Endothelial cell of umbilical vein (primary cell): ENCODE results near the gene CDRT15. TPM values are rescaled to one million over a fixed set of nuclear protein-coding genes. Genes with fewer than 3 reads are reported as not detected.

Source experiments
- BruUV-seq: library from RNA; stranded (reverse); fragments of 400-500 nt; replicated peaks from 2 replicates; lab custom pipeline; 2021; lab: Mats Ljungman, UMichigan
- CTCF ChIA-PET: fragments of 300-600, 350-600 bp; sonication (Branson Sonifier 250); formaldehyde crosslinking; loops from one replicate; lab custom pipeline; 2021; ENCODE audit warnings: antibody characterized with exemption, inconsistent platforms; lab: Charles Lee
- POLR2A ChIA-PET: fragments of 300-600, 350-600 bp; sonication (Branson Sonifier 250); formaldehyde crosslinking; loops from one replicate; lab custom pipeline; 2021; ENCODE audit warnings: antibody characterized with exemption, inconsistent platforms; lab: Charles Lee
- DNase-seq: peaks from one replicate; pipeline ENCODE4 v3.0.0-alpha.2; 2011; ENCODE audit warnings: low read depth, low spot score
- FAIRE-seq: peaks from 2 replicates; lab custom pipeline; 2011; peaks lifted over from hg19 to GRCh38; lab: Jason Lieb, UNC
- H2AFZ ChIP-seq: 2 replicates; pipeline ENCODE4 v1.6.0; 2012; ENCODE audit warnings: low read depth, low read length, control low read depth, inconsistent platforms
- H3K27ac ChIP-seq: 2 replicates; pipeline ENCODE4 v1.5.1; 2011; ENCODE audit warnings: low read depth, mild to moderate bottlenecking, control low read depth, low read length, moderate library complexity; ENCODE audit not compliant: insufficient read depth
- H3K27me3 ChIP-seq, 2 experiments: 2 replicates each; pipeline versions ENCODE4 v1.6.0 to v1.6.1; 2011; ENCODE audit warnings: low read length in 2 of 2, mixed read lengths in 1 of 2; ENCODE audit not compliant: control insufficient read depth in 2 of 2, insufficient read depth in 2 of 2
- H3K36me3 ChIP-seq, 2 experiments: 2 replicates in 1 of 2; 3 replicates in 1 of 2; pipeline ENCODE4 v1.5.1; 2011; ENCODE audit warnings: low read length in 2 of 2, mild to moderate bottlenecking in 1 of 2, moderate library complexity in 1 of 2; ENCODE audit not compliant: control insufficient read depth in 2 of 2, insufficient read depth in 2 of 2; ENCODE audit errors: extremely low read depth in 1 of 2
- H3K4me1 ChIP-seq: 3 replicates; pipeline ENCODE4 v1.5.1; 2011; ENCODE audit warnings: mild to moderate bottlenecking, low read length; ENCODE audit not compliant: control insufficient read depth, insufficient read depth; ENCODE audit errors: extremely low read depth
- H3K4me2 ChIP-seq: 2 replicates; pipeline ENCODE4 v1.6.1; 2011; ENCODE audit warnings: low read length, control low read depth, mixed read lengths; ENCODE audit not compliant: insufficient read depth
- H3K4me3 ChIP-seq, 3 experiments: fragments of 200-600 bp in 1 of 3; sonication (generic), shearing (Covaris generic) in 1 of 3; replicated peaks in 1 of 3; 2 replicates each; pipeline ENCODE4 v1.5.1; 2011 to 2016; ENCODE audit warnings: control low read depth in 3 of 3, low read length in 3 of 3, mild to moderate bottlenecking in 2 of 3, inconsistent platforms in 1 of 3, low read depth in 1 of 3, moderate library complexity in 1 of 3; ENCODE audit not compliant: insufficient read depth in 1 of 3
- H3K79me2 ChIP-seq: 2 replicates; pipeline ENCODE4 v1.6.0; 2012; ENCODE audit warnings: low read length, inconsistent platforms; ENCODE audit not compliant: control insufficient read depth, insufficient read depth
- H3K9ac ChIP-seq: replicated peaks from 2 replicates; pipeline ENCODE3; 2011; ENCODE audit warnings: low read length, control low read depth; ENCODE audit not compliant: insufficient read depth; ENCODE audit errors: extremely low read depth
- H3K9me1 ChIP-seq: replicated peaks from 3 replicates; pipeline ENCODE4 v1.6.0; 2011; ENCODE audit warnings: mild to moderate bottlenecking, low read length; ENCODE audit not compliant: control insufficient read depth, insufficient read depth; ENCODE audit errors: extremely low read depth
- H3K9me3 ChIP-seq: replicated peaks from 2 replicates; pipeline ENCODE4 v1.5.1; 2012; ENCODE audit warnings: low read length, inconsistent platforms; ENCODE audit not compliant: control insufficient read depth, insufficient read depth
- H4K20me1 ChIP-seq: replicated peaks from 2 replicates; pipeline ENCODE3; 2011; ENCODE audit warnings: mild to moderate bottlenecking, low read length; ENCODE audit not compliant: control insufficient read depth, insufficient read depth; ENCODE audit errors: extremely low read depth
- CTCF ChIP-seq, 2 donors: IDR thresholded peaks; 1 replicate in 1 of 2; 2 replicates in 1 of 2; pipeline ENCODE4 v1.5.1; 2011; ENCODE audit warnings: low read length in 2 of 2, mild to moderate bottlenecking in 2 of 2, moderate library complexity in 2 of 2, control low read depth in 1 of 2, inconsistent platforms in 1 of 2, low read depth in 1 of 2; ENCODE audit not compliant: insufficient read depth in 1 of 2; ENCODE audit errors: extremely low read depth in 1 of 2
- EZH2 ChIP-seq: IDR thresholded peaks from 2 replicates; pipeline ENCODE4 v1.6.1; 2012; ENCODE audit warnings: borderline replicate concordance, low read depth, mild to moderate bottlenecking, moderate library complexity, low read length, inconsistent platforms; ENCODE audit not compliant: severe bottlenecking
- FOS ChIP-seq: IDR thresholded peaks from 2 replicates; pipeline ENCODE4 v1.6.1; 2011; ENCODE audit warnings: mild to moderate bottlenecking, low read length, moderate library complexity, borderline replicate concordance; ENCODE audit not compliant: insufficient read depth
- GATA2 ChIP-seq: IDR thresholded peaks from 2 replicates; pipeline ENCODE4 v1.7.0; 2011; ENCODE audit warnings: low read depth, mild to moderate bottlenecking, moderate library complexity, mixed read lengths, low read length; ENCODE audit not compliant: insufficient read length, insufficient read depth
- JUN ChIP-seq: IDR thresholded peaks from 2 replicates; pipeline ENCODE4 v1.6.1; 2011; ENCODE audit warnings: borderline replicate concordance, low read depth; ENCODE audit not compliant: insufficient read length, insufficient read depth
- MAX ChIP-seq: IDR thresholded peaks from 2 replicates; pipeline ENCODE4 v1.6.1; 2011; ENCODE audit not compliant: insufficient read depth, insufficient read length
- MYC ChIP-seq: IDR thresholded peaks from one replicate; pipeline ENCODE4 v1.6.1; 2011; ENCODE audit warnings: mild to moderate bottlenecking, low read depth, low read length
- POLR2A ChIP-seq: IDR thresholded peaks from 2 replicates; pipeline ENCODE4 v1.6.1; 2012; ENCODE audit warnings: low read depth, mild to moderate bottlenecking, control low read depth, low read length
- POLR2AphosphoS5 ChIP-seq: IDR thresholded peaks from 2 replicates; pipeline ENCODE4 v1.6.1; 2012; ENCODE audit warnings: low read depth, mild to moderate bottlenecking, control low read depth, low read length, moderate library complexity; ENCODE audit not compliant: insufficient read depth
- dilution Hi-C: fragments of 300-500 bp; cut with MboI; formaldehyde crosslinking; loops from one replicate; pipeline ENCODE4 v1.15.0; 2019; ENCODE audit warnings: low sequenced_read_pairs; ENCODE audit not compliant: extremely low pct_ligation_motif_present
- intact Hi-C: fragments of 100-400 bp; cut with micrococcal nuclease; formaldehyde crosslinking; loops from one replicate; pipeline ENCODE4 v1.10.0; 2022
- polyA plus RNA-seq, 4 experiments: library from polyadenylated mRNA; depleted of rRNA in 3 of 4; stranded (reverse) in 3 of 4; unstranded in 1 of 4; fragments of >200 nt; gene quantifications; 2 replicates each; pipeline versions ENCODE4 v1.2.1 to v1.2.3, GENCODE V29; 2011 to 2012; ENCODE audit warnings: missing spikeins in 1 of 4
- total RNA-seq: library from RNA; stranded (reverse); gene quantifications from 2 replicates; pipeline ENCODE4 v1.2.3, GENCODE V29; 2021

The CDRT15 gene
- total and polyA plus RNA-seq, 2 donors (not counting 3 experiments of a cell fraction or from before 2014, with no cell fraction given): not detected

DNA sequence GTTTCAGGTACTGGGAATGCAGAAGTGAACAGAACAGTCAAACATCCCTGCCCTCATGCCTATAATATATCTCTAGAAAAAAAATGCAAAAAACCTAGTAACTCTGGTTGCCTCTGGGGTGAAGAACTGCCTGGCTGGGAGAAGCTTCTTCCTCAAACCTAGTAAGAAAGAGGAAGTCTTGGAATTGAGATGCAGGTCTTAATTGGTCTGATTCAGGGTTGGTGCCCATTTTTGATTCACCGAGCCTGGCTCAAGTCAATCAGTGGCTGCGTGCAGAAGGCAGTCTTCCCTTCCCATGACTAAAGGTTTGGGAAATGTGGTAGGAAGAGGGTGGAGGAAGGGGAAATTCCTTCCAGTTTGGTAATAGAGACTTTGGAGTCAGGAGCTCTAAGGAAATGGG, 22.4 kb downstream of the CDRT15 start:
- H3K9me1 ChIP-seq: no peaks in the 10 kb centered on the region
- H4K20me1 ChIP-seq: no peaks in the 10 kb centered on the region
- no peak overlapping the region for H3K4me3 ChIP-seq
- no TSS peak for BruUV-seq
- H3K79me2 ChIP-seq: no peaks in the 10 kb centered on the region
- H3K27me3 ChIP-seq: no peaks in the 10 kb centered on the region
- TF ChIP-seq FOS (no peak), MAX (no peak), MYC (no peak), POLR2AphosphoS5 (no peak), EZH2 (no peak), POLR2A (no peak), GATA2 (no peak), JUN (no peak), CTCF (IDR thresholded peaks at IDR 0.05; ENCODE audit: extremely low read depth in 1 of 2, insufficient read depth in 1 of 2, low read depth in 1 of 2, low read length in 2 of 2) (no peak)
- no peak overlapping the region for H3K4me2 ChIP-seq
- DNase-seq: no peak
- H3K36me3 ChIP-seq: no peaks in the 10 kb centered on the region
- POLR2A ChIA-PET: no interaction called here
- no peaks in the 10 kb centered on the region for H3K4me1 ChIP-seq
- dilution Hi-C loops (no loop called here), intact Hi-C loops (no loop called here)
- H2AFZ ChIP-seq: no peak overlapping the region
- CTCF ChIA-PET: interaction anchor here (1.1 kb wide), 1 partner anchor 103 kb away, joined by 3 read pairs; no protein-coding TSS in a partner anchor
- H3K9me3 ChIP-seq: no peaks in the 10 kb centered on the region
- no peak overlapping the region for H3K9ac ChIP-seq
- no peak for FAIRE-seq
- H3K27ac ChIP-seq: no peak overlapping the region
